Nephron (organoid): Measurements from ENCODE around the gene SMOC1.

Experiments used
- H3K27ac Mint-ChIP-seq, 3 experiments: 2 replicates each; pipeline ENCODE4 v1.8.0; 2020; ENCODE audit warnings: mixed read lengths in 3 of 3, mild to moderate bottlenecking in 2 of 3, moderate library complexity in 1 of 3
- H3K27me3 Mint-ChIP-seq: 2 replicates; pipeline ENCODE4 v1.8.0; 2021; ENCODE audit warnings: low read depth, mild to moderate bottlenecking, moderate library complexity, mixed read lengths
- H3K36me3 Mint-ChIP-seq: 2 replicates; pipeline ENCODE4 v1.8.0; 2020; ENCODE audit warnings: low read depth, mixed read lengths
- H3K4me1 Mint-ChIP-seq: 2 replicates; pipeline ENCODE4 v1.8.0; 2020; ENCODE audit warnings: mixed read lengths
- H3K4me3 Mint-ChIP-seq, 3 experiments: 2 replicates each; pipeline ENCODE4 v1.8.0; 2020; ENCODE audit warnings: mild to moderate bottlenecking in 3 of 3, mixed read lengths in 3 of 3, moderate library complexity in 2 of 3
- H3K9me3 Mint-ChIP-seq: 2 replicates; pipeline ENCODE4 v1.8.0; 2020; ENCODE audit warnings: mixed read lengths
- TF ChIP-seq, protein P1 (sequence below), 3 experiments: fragments of 200-600 bp; sonication (generic); IDR thresholded peaks; one replicate each; pipeline ENCODE4 v1.5.0; 2021; ENCODE audit warnings: antibody characterized with exemption in 3 of 3; ENCODE audit not compliant: unreplicated experiment in 3 of 3

The SMOC1 gene

DNA sequence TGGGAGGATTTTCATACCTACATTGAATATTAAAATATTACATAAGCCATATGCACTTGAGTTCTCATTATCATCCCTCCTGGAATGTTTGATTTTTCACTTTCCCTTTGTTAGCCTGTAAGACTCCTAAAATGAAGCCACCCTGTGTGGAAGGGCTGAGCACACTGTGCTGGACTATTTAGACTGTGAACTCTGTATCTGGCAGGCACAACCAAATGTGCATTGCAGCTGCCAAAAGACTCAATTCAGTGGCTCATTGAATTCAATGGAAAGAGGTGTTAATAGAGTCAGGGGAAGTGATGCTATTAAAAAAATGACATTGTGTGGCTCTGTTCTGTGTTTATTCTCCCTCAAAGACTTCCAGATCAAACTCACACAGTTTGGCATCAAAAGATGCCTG is 111.1 kb downstream of the SMOC1 start:
- no peaks in the 10 kb centered on the region for H3K36me3 Mint-ChIP-seq
- H3K27me3 Mint-ChIP-seq = peaks cover 5% of the 10 kb centered on the region
- H3K4me3 Mint-ChIP-seq = no peak overlapping the region
- H3K4me1 Mint-ChIP-seq = peaks cover 24% of the 10 kb centered on the region
- peaks cover 4% of the 10 kb centered on the region for H3K9me3 Mint-ChIP-seq
- H3K27ac Mint-ChIP-seq = no peak overlapping the region
- TF ChIP-seq, protein P1, sequence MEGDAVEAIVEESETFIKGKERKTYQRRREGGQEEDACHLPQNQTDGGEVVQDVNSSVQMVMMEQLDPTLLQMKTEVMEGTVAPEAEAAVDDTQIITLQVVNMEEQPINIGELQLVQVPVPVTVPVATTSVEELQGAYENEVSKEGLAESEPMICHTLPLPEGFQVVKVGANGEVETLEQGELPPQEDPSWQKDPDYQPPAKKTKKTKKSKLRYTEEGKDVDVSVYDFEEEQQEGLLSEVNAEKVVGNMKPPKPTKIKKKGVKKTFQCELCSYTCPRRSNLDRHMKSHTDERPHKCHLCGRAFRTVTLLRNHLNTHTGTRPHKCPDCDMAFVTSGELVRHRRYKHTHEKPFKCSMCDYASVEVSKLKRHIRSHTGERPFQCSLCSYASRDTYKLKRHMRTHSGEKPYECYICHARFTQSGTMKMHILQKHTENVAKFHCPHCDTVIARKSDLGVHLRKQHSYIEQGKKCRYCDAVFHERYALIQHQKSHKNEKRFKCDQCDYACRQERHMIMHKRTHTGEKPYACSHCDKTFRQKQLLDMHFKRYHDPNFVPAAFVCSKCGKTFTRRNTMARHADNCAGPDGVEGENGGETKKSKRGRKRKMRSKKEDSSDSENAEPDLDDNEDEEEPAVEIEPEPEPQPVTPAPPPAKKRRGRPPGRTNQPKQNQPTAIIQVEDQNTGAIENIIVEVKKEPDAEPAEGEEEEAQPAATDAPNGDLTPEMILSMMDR (IDR thresholded peaks at IDR 0.05; ENCODE audit: unreplicated experiment in 3 of 3) = no peak

- peaks cover 4% of the 10 kb centered on the region for H3K9me3 Mint-ChIP-seq
- H3K4me1 Mint-ChIP-seq = peaks cover 24% of the 10 kb centered on the region
- peaks cover 5% of the 10 kb centered on the region for H3K27me3 Mint-ChIP-seq
- H3K27ac Mint-ChIP-seq = no peak overlapping the region
- H3K36me3 Mint-ChIP-seq = no peaks in the 10 kb centered on the region
- TF ChIP-seq, protein P1 (IDR thresholded peaks at IDR 0.05; ENCODE audit: unreplicated experiment in 3 of 3) = no peak
- no peak overlapping the region for H3K4me3 Mint-ChIP-seq
These were observed 112.2 kb downstream of the SMOC1 start for GRCh38 chr14:69991422-69991821.

- TF ChIP-seq, protein P1 (IDR thresholded peaks at IDR 0.05; ENCODE audit: unreplicated experiment in 3 of 3) = no peak
- no peak overlapping the region for H3K4me3 Mint-ChIP-seq
- peaks cover 24% of the 10 kb centered on the region for H3K4me1 Mint-ChIP-seq
- no peak overlapping the region for H3K27ac Mint-ChIP-seq
- no peaks in the 10 kb centered on the region for H3K36me3 Mint-ChIP-seq
- H3K9me3 Mint-ChIP-seq = peaks cover 4% of the 10 kb centered on the region
- H3K27me3 Mint-ChIP-seq = peaks cover 5% of the 10 kb centered on the region
These were observed 113.3 kb downstream of the SMOC1 start for GRCh38 chr14:69992564-69992963.

GRCh38 chr14:69993326-69993725 is 114.1 kb downstream of the SMOC1 start:
- no peak overlapping the region for H3K27ac Mint-ChIP-seq
- no peak overlapping the region for H3K4me3 Mint-ChIP-seq
- H3K9me3 Mint-ChIP-seq = peaks cover 4% of the 10 kb centered on the region
- no peaks in the 10 kb centered on the region for H3K36me3 Mint-ChIP-seq
- peaks cover 5% of the 10 kb centered on the region for H3K27me3 Mint-ChIP-seq
- TF ChIP-seq, protein P1 (IDR thresholded peaks at IDR 0.05; ENCODE audit: unreplicated experiment in 3 of 3) = no peak
- H3K4me1 Mint-ChIP-seq = peaks cover 27% of the 10 kb centered on the region

- Mint-ChIP-seq H3K4me1 (peaks cover 31% of the 10 kb centered on the region), H3K27me3 (peaks cover 5% of the 10 kb centered on the region), H3K9me3 (no peaks in the 10 kb centered on the region), H3K27ac (no peak overlapping the region), H3K4me3 (no peak overlapping the region), H3K36me3 (no peaks in the 10 kb centered on the region)
- TF ChIP-seq, protein P1 (IDR thresholded peaks at IDR 0.05; ENCODE audit: unreplicated experiment in 3 of 3) = no peak
These were observed 114.8 kb downstream of the SMOC1 start for GRCh38 chr14:69994002-69994401.

DNA sequence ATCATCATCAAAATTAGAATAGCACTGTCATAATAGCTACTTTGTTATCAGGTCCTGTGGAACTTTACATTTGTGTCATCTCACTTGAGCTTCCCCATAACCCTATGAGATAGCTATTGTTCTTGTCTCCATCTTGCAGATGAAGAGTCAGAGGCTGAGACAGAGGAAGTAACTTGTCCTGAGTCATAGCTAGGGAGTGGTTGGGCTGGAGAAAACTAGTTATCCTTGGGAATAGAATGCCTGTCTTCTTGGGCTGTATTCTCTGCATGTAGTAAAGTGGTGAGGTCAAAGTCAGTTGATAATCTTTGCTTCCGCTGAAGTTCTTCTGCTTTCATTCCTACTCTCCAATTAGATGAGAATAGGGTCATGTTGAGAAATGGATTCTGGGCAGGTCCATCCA is 117.0 kb downstream of the SMOC1 start:
- no peak overlapping the region for H3K27ac Mint-ChIP-seq
- no peaks in the 10 kb centered on the region for H3K36me3 Mint-ChIP-seq
- no peak overlapping the region for H3K4me3 Mint-ChIP-seq
- no peaks in the 10 kb centered on the region for H3K9me3 Mint-ChIP-seq
- peaks cover 11% of the 10 kb centered on the region for H3K27me3 Mint-ChIP-seq
- TF ChIP-seq, protein P1 (IDR thresholded peaks at IDR 0.05; ENCODE audit: unreplicated experiment in 3 of 3) = no peak
- H3K4me1 Mint-ChIP-seq = peaks cover 22% of the 10 kb centered on the region
